Measurements from ENCODE around the gene LCK.
A peak's percentile ranks its signal among the peaks of the same experiment; 100 is the strongest.

The LCK gene

GRCh38 chr1:32240140-32240951 lies 10.7 kb upstream of the LCK start:
- Histone ChIP-seq H3K9me3 (ENCODE audit: control insufficient read depth, insufficient read depth, low read length) (no peaks in the 10 kb centered on the region), H3K27me3 (ENCODE audit: control insufficient read depth, insufficient read depth, low read length) (no peaks in the 10 kb centered on the region), H3K9ac (ENCODE audit: low read depth, low read length) (peak overlapping the region; percentile 80), H3K27ac (ENCODE audit: low read depth, low read length) (peak overlapping the region; percentile 89), H3K4me1 (ENCODE audit: control insufficient read depth, insufficient read depth, low read length) (peaks cover 10% of the 10 kb centered on the region), H3K4me3 (ENCODE audit: low read depth, low read length) (peak overlapping the region; percentile 86), H3K36me3 (ENCODE audit: control insufficient read depth, insufficient read depth, low read length) (no peaks in the 10 kb centered on the region)

- peak overlapping the region; percentile 89 for H3K27ac ChIP-seq (ENCODE audit: low read depth, low read length)
- H3K36me3 ChIP-seq (ENCODE audit: control insufficient read depth, insufficient read depth, low read length): no peaks in the 10 kb centered on the region
- peak overlapping the region; percentile 86 for H3K4me3 ChIP-seq (ENCODE audit: low read depth, low read length)
- H3K9me3 ChIP-seq (ENCODE audit: control insufficient read depth, insufficient read depth, low read length): no peaks in the 10 kb centered on the region
- peak overlapping the region; percentile 31 for H3K9ac ChIP-seq (ENCODE audit: low read depth, low read length)
- H3K27me3 ChIP-seq (ENCODE audit: control insufficient read depth, insufficient read depth, low read length): no peaks in the 10 kb centered on the region
- H3K4me1 ChIP-seq (ENCODE audit: control insufficient read depth, insufficient read depth, low read length): peaks cover 10% of the 10 kb centered on the region
Measured at GRCh38 chr1:32241001-32241763, 9.9 kb upstream of the LCK start.

- no peaks in the 10 kb centered on the region for H3K27me3 ChIP-seq (ENCODE audit: control insufficient read depth, insufficient read depth, low read length)
- no peak overlapping the region for H3K4me3 ChIP-seq (ENCODE audit: low read depth, low read length)
- H3K9me3 ChIP-seq (ENCODE audit: control insufficient read depth, insufficient read depth, low read length): no peaks in the 10 kb centered on the region
- H3K9ac ChIP-seq (ENCODE audit: low read depth, low read length): no peak overlapping the region
- H3K36me3 ChIP-seq (ENCODE audit: control insufficient read depth, insufficient read depth, low read length): no peaks in the 10 kb centered on the region
- peaks cover 10% of the 10 kb centered on the region for H3K4me1 ChIP-seq (ENCODE audit: control insufficient read depth, insufficient read depth, low read length)
- no peak overlapping the region for H3K27ac ChIP-seq (ENCODE audit: low read depth, low read length)
Measured at GRCh38 chr1:32242341-32242851, 8.7 kb upstream of the LCK start.

- Histone ChIP-seq H3K9ac (ENCODE audit: low read depth, low read length) (no peak within 1 kb of the TSS), H3K4me3 (ENCODE audit: low read depth, low read length) (no peak within 1 kb of the TSS), H3K9me3 (ENCODE audit: control insufficient read depth, insufficient read depth, low read length) (no peaks in the 10 kb centered on the region), H3K27ac (ENCODE audit: low read depth, low read length) (no peak within 1 kb of the TSS), H3K4me1 (ENCODE audit: control insufficient read depth, insufficient read depth, low read length) (peaks cover 19% of the 10 kb centered on the region), H3K27me3 (ENCODE audit: control insufficient read depth, insufficient read depth, low read length) (no peaks in the 10 kb centered on the region), H3K36me3 (ENCODE audit: control insufficient read depth, insufficient read depth, low read length) (no peaks in the 10 kb centered on the region)
Measured at GRCh38 chr1:32246888-32247273, 4.2 kb upstream of the LCK start, which contains the start of gene FAM167B. Gene FAM167B (plus strand): TSS chr1:32247222. CDS start chr1:32247422, 200 bp downstream.

- H3K9me3 ChIP-seq (ENCODE audit: control insufficient read depth, insufficient read depth, low read length): no peaks in the 10 kb centered on the region
- peaks cover 19% of the 10 kb centered on the region for H3K4me1 ChIP-seq (ENCODE audit: control insufficient read depth, insufficient read depth, low read length)
- no peak overlapping the region for H3K4me3 ChIP-seq (ENCODE audit: low read depth, low read length)
- H3K36me3 ChIP-seq (ENCODE audit: control insufficient read depth, insufficient read depth, low read length): no peaks in the 10 kb centered on the region
- no peak overlapping the region for H3K9ac ChIP-seq (ENCODE audit: low read depth, low read length)
- H3K27me3 ChIP-seq (ENCODE audit: control insufficient read depth, insufficient read depth, low read length): no peaks in the 10 kb centered on the region
- H3K27ac ChIP-seq (ENCODE audit: low read depth, low read length): no peak overlapping the region
Measured at GRCh38 chr1:32247452-32247851, 3.6 kb upstream of the LCK start.

GRCh38 chr1:32247983-32248889 lies 2.8 kb upstream of the LCK start:
- Histone ChIP-seq H3K27me3 (ENCODE audit: control insufficient read depth, insufficient read depth, low read length) (no peaks in the 10 kb centered on the region), H3K27ac (ENCODE audit: low read depth, low read length) (peak overlapping the region; percentile 52), H3K9ac (ENCODE audit: low read depth, low read length) (no peak overlapping the region), H3K36me3 (ENCODE audit: control insufficient read depth, insufficient read depth, low read length) (no peaks in the 10 kb centered on the region), H3K9me3 (ENCODE audit: control insufficient read depth, insufficient read depth, low read length) (no peaks in the 10 kb centered on the region), H3K4me1 (ENCODE audit: control insufficient read depth, insufficient read depth, low read length) (peaks cover 17% of the 10 kb centered on the region), H3K4me3 (ENCODE audit: low read depth, low read length) (peak overlapping the region; percentile 52)

- Histone ChIP-seq H3K4me3 (ENCODE audit: low read depth, low read length) (no peak overlapping the region), H3K4me1 (ENCODE audit: control insufficient read depth, insufficient read depth, low read length) (peaks cover 17% of the 10 kb centered on the region), H3K9me3 (ENCODE audit: control insufficient read depth, insufficient read depth, low read length) (no peaks in the 10 kb centered on the region), H3K36me3 (ENCODE audit: control insufficient read depth, insufficient read depth, low read length) (no peaks in the 10 kb centered on the region), H3K27me3 (ENCODE audit: control insufficient read depth, insufficient read depth, low read length) (no peaks in the 10 kb centered on the region), H3K27ac (ENCODE audit: low read depth, low read length) (no peak overlapping the region), H3K9ac (ENCODE audit: low read depth, low read length) (no peak overlapping the region)
Measured at GRCh38 chr1:32249831-32250525, 1.1 kb upstream of the LCK start.

- no peaks in the 10 kb centered on the region for H3K9me3 ChIP-seq (ENCODE audit: control insufficient read depth, insufficient read depth, low read length)
- no peak overlapping the region for H3K4me3 ChIP-seq (ENCODE audit: low read depth, low read length)
- no peaks in the 10 kb centered on the region for H3K27me3 ChIP-seq (ENCODE audit: control insufficient read depth, insufficient read depth, low read length)
- H3K27ac ChIP-seq (ENCODE audit: low read depth, low read length): no peak overlapping the region
- peaks cover 5% of the 10 kb centered on the region; the same call in 1 of the 2 replicates for H3K4me1 ChIP-seq (ENCODE audit: control insufficient read depth, insufficient read depth, low read length)
- H3K9ac ChIP-seq (ENCODE audit: low read depth, low read length): no peak overlapping the region
- H3K36me3 ChIP-seq (ENCODE audit: control insufficient read depth, insufficient read depth, low read length): no peaks in the 10 kb centered on the region
Measured at GRCh38 chr1:32255072-32256071, 4.3 kb downstream of the LCK start.

- Histone ChIP-seq H3K9ac (ENCODE audit: low read depth, low read length) (no peak overlapping the region), H3K4me1 (ENCODE audit: control insufficient read depth, insufficient read depth, low read length) (no peaks in the 10 kb centered on the region), H3K4me3 (ENCODE audit: low read depth, low read length) (no peak overlapping the region), H3K27ac (ENCODE audit: low read depth, low read length) (no peak overlapping the region), H3K36me3 (ENCODE audit: control insufficient read depth, insufficient read depth, low read length) (no peaks in the 10 kb centered on the region), H3K9me3 (ENCODE audit: control insufficient read depth, insufficient read depth, low read length) (no peaks in the 10 kb centered on the region), H3K27me3 (ENCODE audit: control insufficient read depth, insufficient read depth, low read length) (no peaks in the 10 kb centered on the region)
Measured at GRCh38 chr1:32256473-32257226, 5.6 kb downstream of the LCK start.

Measured in HUES48 (cell line).